Activated T-helper 17 cell treated with anti-CD3 and anti-CD28 coated beads, Interleukin-2, amount 50 U/mL, for 72 hours (primary cell): ENCODE results near the gene EZH1. TPM values are rescaled to one million over a fixed set of nuclear protein-coding genes. Genes with fewer than 3 reads are reported as not detected.
"Not testable (repeated sequence)": the region's sequence is repeated elsewhere in the genome, so short reads cannot be mapped to it uniquely, and the experiment has no call there.

Experiments
- ATAC-seq: fragments of 150-1000 bp; cut with Tn5 transposase; replicated peaks from 2 replicates; pipeline ENCODE4 v1.10.0; 2021; ENCODE audit warnings: mild to moderate bottlenecking, moderate library complexity
- H3K27ac Mint-ChIP-seq: one replicate; pipeline ENCODE4 v1.8.0; 2022; ENCODE audit warnings: mixed read lengths
- H3K27me3 Mint-ChIP-seq: one replicate; pipeline ENCODE4 v1.8.0; 2022; ENCODE audit warnings: mixed read lengths
- H3K36me3 Mint-ChIP-seq: one replicate; pipeline ENCODE4 v1.8.0; 2022; ENCODE audit warnings: low read depth, mild to moderate bottlenecking, mixed read lengths
- H3K4me1 Mint-ChIP-seq: one replicate; pipeline ENCODE4 v1.8.0; 2022; ENCODE audit warnings: mixed read lengths
- H3K4me3 Mint-ChIP-seq: one replicate; pipeline ENCODE4 v1.8.0; 2022; ENCODE audit warnings: mild to moderate bottlenecking, mixed read lengths
- H3K9me3 Mint-ChIP-seq: one replicate; pipeline ENCODE4 v1.8.0; 2022; ENCODE audit warnings: mixed read lengths
- total RNA-seq, 2 donors: library from RNA; stranded (reverse); gene quantifications; one replicate each; pipeline ENCODE4 v1.2.3, GENCODE V29; 2022

EZH1 gene
- total RNA-seq, 2 donors from 2014 or later = 35.3 to 69.1 TPM

GRCh38 chr17:42779304-42779935 lies 34.6 kb upstream of the EZH1 start:
- no peak overlapping the region for H3K27ac Mint-ChIP-seq
- no peak for ATAC-seq
- H3K9me3 Mint-ChIP-seq = no peaks in the 10 kb centered on the region
- peaks cover 11% of the 10 kb centered on the region for H3K4me1 Mint-ChIP-seq
- H3K4me3 Mint-ChIP-seq = no peak overlapping the region
- H3K27me3 Mint-ChIP-seq = peaks cover 22% of the 10 kb centered on the region
- H3K36me3 Mint-ChIP-seq = peaks cover 54% of the 10 kb centered on the region

- Mint-ChIP-seq H3K27ac (no peak overlapping the region), H3K4me3 (no peak overlapping the region), H3K9me3 (no peaks in the 10 kb centered on the region), H3K4me1 (peaks cover 10% of the 10 kb centered on the region), H3K27me3 (peaks cover 16% of the 10 kb centered on the region), H3K36me3 (peaks cover 56% of the 10 kb centered on the region)
- no peak for ATAC-seq
Observed at GRCh38 chr17:42778570-42778969, 33.7 kb upstream of the EZH1 start.

GRCh38 chr17:42775534-42776098 lies 30.8 kb upstream of the EZH1 start:
- no peak overlapping the region for H3K4me3 Mint-ChIP-seq
- H3K9me3 Mint-ChIP-seq = no peaks in the 10 kb centered on the region
- H3K27ac Mint-ChIP-seq = no peak overlapping the region
- no peak for ATAC-seq
- peaks cover 61% of the 10 kb centered on the region for H3K36me3 Mint-ChIP-seq
- no peaks in the 10 kb centered on the region for H3K27me3 Mint-ChIP-seq
- peaks cover 8% of the 10 kb centered on the region for H3K4me1 Mint-ChIP-seq

- H3K9me3 Mint-ChIP-seq = no peaks in the 10 kb centered on the region
- no peaks in the 10 kb centered on the region for H3K27me3 Mint-ChIP-seq
- peak overlapping the region; percentile 96 for H3K27ac Mint-ChIP-seq
- no peak for ATAC-seq
- peaks cover 8% of the 10 kb centered on the region for H3K4me1 Mint-ChIP-seq
- H3K36me3 Mint-ChIP-seq = peaks cover 53% of the 10 kb centered on the region
- H3K4me3 Mint-ChIP-seq = peak overlapping the region; percentile 97
Observed at GRCh38 chr17:42774066-42774745, 29.4 kb upstream of the EZH1 start.

- H3K27me3 Mint-ChIP-seq = no peaks in the 10 kb centered on the region
- peak within 1 kb of the TSS; percentile 96 for H3K27ac Mint-ChIP-seq
- H3K9me3 Mint-ChIP-seq = no peaks in the 10 kb centered on the region
- peaks cover 8% of the 10 kb centered on the region for H3K4me1 Mint-ChIP-seq
- peaks cover 45% of the 10 kb centered on the region for H3K36me3 Mint-ChIP-seq
- peak within 1 kb of the TSS; percentile 97 for H3K4me3 Mint-ChIP-seq
- peak; percentile 99 for ATAC-seq
Observed at GRCh38 chr17:42773290-42774035, 28.6 kb upstream of the EZH1 start, which contains the start of gene VPS25. Gene VPS25 (plus strand): TSS chr17:42773449. CDS start chr17:42773476, 27 bp downstream.

GRCh38 chr17:42772945-42773289 lies 28.1 kb upstream of the EZH1 start:
- Mint-ChIP-seq H3K4me1 (peaks cover 8% of the 10 kb centered on the region), H3K27me3 (peaks cover under 1% of the 10 kb centered on the region), H3K27ac (peak overlapping the region; percentile 96), H3K4me3 (peak overlapping the region; percentile 97), H3K9me3 (no peaks in the 10 kb centered on the region), H3K36me3 (peaks cover 40% of the 10 kb centered on the region)
- ATAC-seq = peak; percentile 2

- ATAC-seq, H3K4me1 Mint-ChIP-seq, H3K27ac Mint-ChIP-seq, H3K4me3 Mint-ChIP-seq, H3K9me3 Mint-ChIP-seq: not testable (repeated sequence)
- H3K27me3 Mint-ChIP-seq = peaks cover 12% of the 10 kb centered on the region
- peaks cover 11% of the 10 kb centered on the region for H3K36me3 Mint-ChIP-seq
Observed at GRCh38 chr17:42769964-42770363, 25.1 kb upstream of the EZH1 start.

- H3K4me1 Mint-ChIP-seq, ATAC-seq, H3K9me3 Mint-ChIP-seq, H3K4me3 Mint-ChIP-seq, H3K27ac Mint-ChIP-seq, H3K36me3 Mint-ChIP-seq: not testable (repeated sequence)
- peaks cover 22% of the 10 kb centered on the region for H3K27me3 Mint-ChIP-seq
Observed at GRCh38 chr17:42768006-42768405, 23.2 kb upstream of the EZH1 start.

- peaks cover 27% of the 10 kb centered on the region for H3K27me3 Mint-ChIP-seq
- no peak overlapping the region for H3K4me3 Mint-ChIP-seq
- H3K9me3 Mint-ChIP-seq = no peaks in the 10 kb centered on the region
- no peak for ATAC-seq
- H3K4me1 Mint-ChIP-seq = peaks cover 7% of the 10 kb centered on the region
- H3K27ac Mint-ChIP-seq = no peak overlapping the region
- H3K36me3 Mint-ChIP-seq = no peaks in the 10 kb centered on the region
Observed at GRCh38 chr17:42767512-42767911, 22.7 kb upstream of the EZH1 start.

GRCh38 chr17:42766124-42766523 lies 21.3 kb upstream of the EZH1 start:
- H3K4me3 Mint-ChIP-seq = no peak overlapping the region
- H3K27ac Mint-ChIP-seq = no peak overlapping the region
- no peaks in the 10 kb centered on the region for H3K9me3 Mint-ChIP-seq
- no peaks in the 10 kb centered on the region for H3K4me1 Mint-ChIP-seq
- H3K36me3 Mint-ChIP-seq = no peaks in the 10 kb centered on the region
- ATAC-seq = no peak
- H3K27me3 Mint-ChIP-seq = peaks cover 37% of the 10 kb centered on the region

GRCh38 chr17:42761638-42762037 lies 16.8 kb upstream of the EZH1 start:
- H3K4me1 Mint-ChIP-seq = no peaks in the 10 kb centered on the region
- H3K9me3 Mint-ChIP-seq = no peaks in the 10 kb centered on the region
- peak overlapping the region; percentile 42 for H3K4me3 Mint-ChIP-seq
- no peak for ATAC-seq
- H3K27ac Mint-ChIP-seq = no peak overlapping the region
- H3K27me3 Mint-ChIP-seq = peaks cover 52% of the 10 kb centered on the region
- H3K36me3 Mint-ChIP-seq = no peaks in the 10 kb centered on the region

GRCh38 chr17:42760652-42761581 lies 16.1 kb upstream of the EZH1 start, which contains the start of gene RAMP2:
Gene RAMP2 (plus strand): TSS chr17:42761227. CDS start chr17:42761262, 35 bp downstream.
- Mint-ChIP-seq H3K4me1 (no peaks in the 10 kb centered on the region), H3K36me3 (no peaks in the 10 kb centered on the region), H3K27ac (no peak within 1 kb of the TSS), H3K4me3 (peak within 1 kb of the TSS; percentile 55), H3K27me3 (peaks cover 56% of the 10 kb centered on the region), H3K9me3 (no peaks in the 10 kb centered on the region)
- ATAC-seq = peak; percentile 28

GRCh38 chr17:42759982-42760651 lies 15.3 kb upstream of the EZH1 start:
- ATAC-seq = peak; percentile 54
- H3K4me1 Mint-ChIP-seq = no peaks in the 10 kb centered on the region
- H3K36me3 Mint-ChIP-seq = no peaks in the 10 kb centered on the region
- H3K27ac Mint-ChIP-seq = no peak overlapping the region
- peaks cover 53% of the 10 kb centered on the region for H3K27me3 Mint-ChIP-seq
- peak overlapping the region; percentile 55 for H3K4me3 Mint-ChIP-seq
- H3K9me3 Mint-ChIP-seq = no peaks in the 10 kb centered on the region
